Endothelial cell of umbilical vein (primary cell): ENCODE data around the gene FZD7. TPM values are rescaled to one million over a fixed set of nuclear protein-coding genes. Genes with fewer than 3 reads are reported as not detected.

Source experiments
- BruUV-seq: library from RNA; stranded (reverse); fragments of 400-500 nt; replicated peaks from 2 replicates; lab custom pipeline; 2021; lab: Mats Ljungman, UMichigan
- CTCF ChIA-PET: fragments of 300-600, 350-600 bp; sonication (Branson Sonifier 250); formaldehyde crosslinking; loops from one replicate; lab custom pipeline; 2021; ENCODE audit warnings: antibody characterized with exemption, inconsistent platforms; lab: Charles Lee
- POLR2A ChIA-PET: fragments of 300-600, 350-600 bp; sonication (Branson Sonifier 250); formaldehyde crosslinking; loops from one replicate; lab custom pipeline; 2021; ENCODE audit warnings: antibody characterized with exemption, inconsistent platforms; lab: Charles Lee
- DNase-seq: peaks from one replicate; pipeline ENCODE4 v3.0.0-alpha.2; 2011; ENCODE audit warnings: low read depth, low spot score
- FAIRE-seq: peaks from 2 replicates; lab custom pipeline; 2011; peaks lifted over from hg19 to GRCh38; lab: Jason Lieb, UNC
- H2AFZ ChIP-seq: 2 replicates; pipeline ENCODE4 v1.6.0; 2012; ENCODE audit warnings: low read depth, low read length, control low read depth, inconsistent platforms
- H3K27ac ChIP-seq: 2 replicates; pipeline ENCODE4 v1.5.1; 2011; ENCODE audit warnings: low read depth, mild to moderate bottlenecking, control low read depth, low read length, moderate library complexity; ENCODE audit not compliant: insufficient read depth
- H3K27me3 ChIP-seq, 2 experiments: 2 replicates each; pipeline versions ENCODE4 v1.6.0 to v1.6.1; 2011; ENCODE audit warnings: low read length in 2 of 2, mixed read lengths in 1 of 2; ENCODE audit not compliant: control insufficient read depth in 2 of 2, insufficient read depth in 2 of 2
- H3K36me3 ChIP-seq, 2 experiments: 2 replicates in 1 of 2; 3 replicates in 1 of 2; pipeline ENCODE4 v1.5.1; 2011; ENCODE audit warnings: low read length in 2 of 2, mild to moderate bottlenecking in 1 of 2, moderate library complexity in 1 of 2; ENCODE audit not compliant: control insufficient read depth in 2 of 2, insufficient read depth in 2 of 2; ENCODE audit errors: extremely low read depth in 1 of 2
- H3K4me1 ChIP-seq: 3 replicates; pipeline ENCODE4 v1.5.1; 2011; ENCODE audit warnings: mild to moderate bottlenecking, low read length; ENCODE audit not compliant: control insufficient read depth, insufficient read depth; ENCODE audit errors: extremely low read depth
- H3K4me2 ChIP-seq: 2 replicates; pipeline ENCODE4 v1.6.1; 2011; ENCODE audit warnings: low read length, control low read depth, mixed read lengths; ENCODE audit not compliant: insufficient read depth
- H3K4me3 ChIP-seq, 3 experiments: fragments of 200-600 bp in 1 of 3; sonication (generic), shearing (Covaris generic) in 1 of 3; replicated peaks in 1 of 3; 2 replicates each; pipeline ENCODE4 v1.5.1; 2011 to 2016; ENCODE audit warnings: control low read depth in 3 of 3, low read length in 3 of 3, mild to moderate bottlenecking in 2 of 3, inconsistent platforms in 1 of 3, low read depth in 1 of 3, moderate library complexity in 1 of 3; ENCODE audit not compliant: insufficient read depth in 1 of 3
- H3K79me2 ChIP-seq: 2 replicates; pipeline ENCODE4 v1.6.0; 2012; ENCODE audit warnings: low read length, inconsistent platforms; ENCODE audit not compliant: control insufficient read depth, insufficient read depth
- H3K9ac ChIP-seq: replicated peaks from 2 replicates; pipeline ENCODE3; 2011; ENCODE audit warnings: low read length, control low read depth; ENCODE audit not compliant: insufficient read depth; ENCODE audit errors: extremely low read depth
- H3K9me1 ChIP-seq: replicated peaks from 3 replicates; pipeline ENCODE4 v1.6.0; 2011; ENCODE audit warnings: mild to moderate bottlenecking, low read length; ENCODE audit not compliant: control insufficient read depth, insufficient read depth; ENCODE audit errors: extremely low read depth
- H3K9me3 ChIP-seq: replicated peaks from 2 replicates; pipeline ENCODE4 v1.5.1; 2012; ENCODE audit warnings: low read length, inconsistent platforms; ENCODE audit not compliant: control insufficient read depth, insufficient read depth
- H4K20me1 ChIP-seq: replicated peaks from 2 replicates; pipeline ENCODE3; 2011; ENCODE audit warnings: mild to moderate bottlenecking, low read length; ENCODE audit not compliant: control insufficient read depth, insufficient read depth; ENCODE audit errors: extremely low read depth
- CTCF ChIP-seq, 2 donors: IDR thresholded peaks; 1 replicate in 1 of 2; 2 replicates in 1 of 2; pipeline ENCODE4 v1.5.1; 2011; ENCODE audit warnings: low read length in 2 of 2, mild to moderate bottlenecking in 2 of 2, moderate library complexity in 2 of 2, control low read depth in 1 of 2, inconsistent platforms in 1 of 2, low read depth in 1 of 2; ENCODE audit not compliant: insufficient read depth in 1 of 2; ENCODE audit errors: extremely low read depth in 1 of 2
- EZH2 ChIP-seq: IDR thresholded peaks from 2 replicates; pipeline ENCODE4 v1.6.1; 2012; ENCODE audit warnings: borderline replicate concordance, low read depth, mild to moderate bottlenecking, moderate library complexity, low read length, inconsistent platforms; ENCODE audit not compliant: severe bottlenecking
- FOS ChIP-seq: IDR thresholded peaks from 2 replicates; pipeline ENCODE4 v1.6.1; 2011; ENCODE audit warnings: mild to moderate bottlenecking, low read length, moderate library complexity, borderline replicate concordance; ENCODE audit not compliant: insufficient read depth
- GATA2 ChIP-seq: IDR thresholded peaks from 2 replicates; pipeline ENCODE4 v1.7.0; 2011; ENCODE audit warnings: low read depth, mild to moderate bottlenecking, moderate library complexity, mixed read lengths, low read length; ENCODE audit not compliant: insufficient read length, insufficient read depth
- JUN ChIP-seq: IDR thresholded peaks from 2 replicates; pipeline ENCODE4 v1.6.1; 2011; ENCODE audit warnings: borderline replicate concordance, low read depth; ENCODE audit not compliant: insufficient read length, insufficient read depth
- MAX ChIP-seq: IDR thresholded peaks from 2 replicates; pipeline ENCODE4 v1.6.1; 2011; ENCODE audit not compliant: insufficient read depth, insufficient read length
- MYC ChIP-seq: IDR thresholded peaks from one replicate; pipeline ENCODE4 v1.6.1; 2011; ENCODE audit warnings: mild to moderate bottlenecking, low read depth, low read length
- POLR2A ChIP-seq: IDR thresholded peaks from 2 replicates; pipeline ENCODE4 v1.6.1; 2012; ENCODE audit warnings: low read depth, mild to moderate bottlenecking, control low read depth, low read length
- POLR2AphosphoS5 ChIP-seq: IDR thresholded peaks from 2 replicates; pipeline ENCODE4 v1.6.1; 2012; ENCODE audit warnings: low read depth, mild to moderate bottlenecking, control low read depth, low read length, moderate library complexity; ENCODE audit not compliant: insufficient read depth
- dilution Hi-C: fragments of 300-500 bp; cut with MboI; formaldehyde crosslinking; loops from one replicate; pipeline ENCODE4 v1.15.0; 2019; ENCODE audit warnings: low sequenced_read_pairs; ENCODE audit not compliant: extremely low pct_ligation_motif_present
- intact Hi-C: fragments of 100-400 bp; cut with micrococcal nuclease; formaldehyde crosslinking; loops from one replicate; pipeline ENCODE4 v1.10.0; 2022
- polyA plus RNA-seq, 4 experiments: library from polyadenylated mRNA; depleted of rRNA in 3 of 4; stranded (reverse) in 3 of 4; unstranded in 1 of 4; fragments of >200 nt; gene quantifications; 2 replicates each; pipeline versions ENCODE4 v1.2.1 to v1.2.3, GENCODE V29; 2011 to 2012; ENCODE audit warnings: missing spikeins in 1 of 4
- total RNA-seq: library from RNA; stranded (reverse); gene quantifications from 2 replicates; pipeline ENCODE4 v1.2.3, GENCODE V29; 2021

FZD7 gene
- total and polyA plus RNA-seq, 2 donors (not counting 3 experiments of a cell fraction or from before 2014, with no cell fraction given) = 0.15 to 0.29 TPM

GRCh38 chr2:201999279-201999678 is 34.4 kb upstream of the FZD7 start:
- H3K9ac ChIP-seq = no peak overlapping the region
- FAIRE-seq = no peak
- no peak overlapping the region for H2AFZ ChIP-seq

More at GRCh38 chr2:201999279-201999678, 34.4 kb upstream of the FZD7 start:
- Histone ChIP-seq H3K4me3 (no peak overlapping the region), H4K20me1 (no peaks in the 10 kb centered on the region), H3K4me1 (no peaks in the 10 kb centered on the region), H3K9me3 (no peaks in the 10 kb centered on the region), H3K27ac (no peak overlapping the region), H3K4me2 (no peak overlapping the region), H3K79me2 (no peaks in the 10 kb centered on the region), H3K36me3 (no peaks in the 10 kb centered on the region), H3K9me1 (no peaks in the 10 kb centered on the region), H3K27me3 (peaks cover 11 to 20% of the 10 kb centered on the region in 2 experiments)
- TF ChIP-seq POLR2AphosphoS5 = no peak
- no peak for TF ChIP-seq EZH2
- no peak for TF ChIP-seq MYC
- TF ChIP-seq POLR2A = no peak
- TF ChIP-seq FOS = no peak
- no peak for TF ChIP-seq MAX
- TF ChIP-seq GATA2 = no peak
- TF ChIP-seq JUN = no peak
- no peak for TF ChIP-seq CTCF (IDR thresholded peaks at IDR 0.05; ENCODE audit: extremely low read depth in 1 of 2, insufficient read depth in 1 of 2, low read depth in 1 of 2, low read length in 2 of 2)
- BruUV-seq = no TSS peak
- intact Hi-C loops (no loop called here), dilution Hi-C loops (no loop called here)
- POLR2A ChIA-PET = interaction anchor here (0.7 kb wide), 1 partner anchor 13 kb away, joined by 3 read pairs; no protein-coding TSS in a partner anchor
- DNase-seq = no peak
- CTCF ChIA-PET = no interaction called here
